ENCODE results near the gene KSR2.

The KSR2 gene

GRCh38 chr12:117517219-117517739 is 451.5 kb downstream of the KSR2 start:
- DNase-seq (ENCODE audit: low read depth): no peak
- no peak overlapping the region for H3K4me3 ChIP-seq (ENCODE audit: control insufficient read depth, low read depth, low read length)
- no peak for TF ChIP-seq CTCF (conservative IDR thresholded peaks at IDR 0.05; ENCODE audit: control insufficient read depth, insufficient read depth, low read depth, low read length)

- no peak for TF ChIP-seq CTCF (conservative IDR thresholded peaks at IDR 0.05; ENCODE audit: control insufficient read depth, insufficient read depth, low read depth, low read length)
- no peak for DNase-seq (ENCODE audit: low read depth)
- H3K4me3 ChIP-seq (ENCODE audit: control insufficient read depth, low read depth, low read length): no peak overlapping the region
Observed at GRCh38 chr12:117516034-117516433, 452.8 kb downstream of the KSR2 start.

- no peak for DNase-seq (ENCODE audit: low read depth)
- no peak for TF ChIP-seq CTCF (conservative IDR thresholded peaks at IDR 0.05; ENCODE audit: control insufficient read depth, insufficient read depth, low read depth, low read length)
- no peak overlapping the region for H3K4me3 ChIP-seq (ENCODE audit: control insufficient read depth, low read depth, low read length)
Observed at GRCh38 chr12:117514016-117514415, 454.8 kb downstream of the KSR2 start.

GRCh38 chr12:117513353-117513752 is 455.4 kb downstream of the KSR2 start:
- no peak for DNase-seq (ENCODE audit: low read depth)
- no peak for TF ChIP-seq CTCF (conservative IDR thresholded peaks at IDR 0.05; ENCODE audit: control insufficient read depth, insufficient read depth, low read depth, low read length)
- no peak overlapping the region for H3K4me3 ChIP-seq (ENCODE audit: control insufficient read depth, low read depth, low read length)

DNA sequence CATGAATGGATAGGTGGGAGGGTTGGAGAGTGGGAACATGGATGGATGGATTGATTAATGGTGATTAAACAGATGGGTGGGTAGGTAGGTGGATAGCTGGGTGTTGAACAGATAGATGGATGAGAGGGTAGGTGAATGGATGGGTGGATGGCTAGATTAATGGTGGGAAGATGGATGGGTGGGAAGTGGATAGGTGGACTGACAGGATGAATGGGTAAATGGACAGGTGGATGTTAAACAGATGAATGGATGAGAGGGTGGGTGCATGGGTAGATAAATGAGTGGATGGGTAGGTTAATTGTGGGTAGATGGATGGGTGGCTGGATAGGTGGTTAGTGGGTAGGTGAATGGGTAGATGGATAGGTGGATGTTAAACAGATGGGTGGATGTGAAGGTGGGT is 460.3 kb downstream of the KSR2 start:
- DNase-seq (ENCODE audit: low read depth): no peak
- TF ChIP-seq CTCF (conservative IDR thresholded peaks at IDR 0.05; ENCODE audit: control insufficient read depth, insufficient read depth, low read depth, low read length): no peak
- H3K4me3 ChIP-seq (ENCODE audit: control insufficient read depth, low read depth, low read length): no peak overlapping the region

GRCh38 chr12:117507548-117507947 is 461.2 kb downstream of the KSR2 start:
- no peak for TF ChIP-seq CTCF (conservative IDR thresholded peaks at IDR 0.05; ENCODE audit: control insufficient read depth, insufficient read depth, low read depth, low read length)
- no peak for DNase-seq (ENCODE audit: low read depth)
- H3K4me3 ChIP-seq (ENCODE audit: control insufficient read depth, low read depth, low read length): no peak overlapping the region

DNA sequence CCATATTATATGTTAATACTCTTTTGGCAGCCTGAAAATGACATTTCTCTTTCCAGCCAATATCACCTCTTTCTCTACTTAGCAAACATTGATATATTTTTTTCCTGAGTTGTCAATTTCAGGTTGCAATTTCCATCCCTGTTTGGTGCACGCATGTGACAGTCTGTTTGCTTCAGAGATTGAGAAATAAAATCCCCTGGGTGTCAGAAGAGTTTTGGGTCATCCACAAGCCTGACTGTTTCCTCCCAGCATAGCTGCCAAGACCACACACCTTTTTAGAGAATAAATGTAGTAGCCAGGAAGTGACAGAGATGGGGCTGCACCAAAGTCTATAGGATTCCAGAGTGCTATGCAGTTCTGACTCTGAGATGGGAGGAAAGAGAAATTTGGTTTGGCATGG is 462.5 kb downstream of the KSR2 start:
- H3K4me3 ChIP-seq (ENCODE audit: control insufficient read depth, low read depth, low read length): no peak overlapping the region
- TF ChIP-seq CTCF (conservative IDR thresholded peaks at IDR 0.05; ENCODE audit: control insufficient read depth, insufficient read depth, low read depth, low read length): no peak

More for the DNA sequence above, 462.5 kb downstream of the KSR2 start:
- DNase-seq (ENCODE audit: low read depth): no peak
